ENCODE data around the gene EDN2.

The EDN2 gene

GRCh38 chr1:41482001-41482765 is 2.3 kb downstream of the EDN2 start:
- no peak for DNase-seq

GRCh38 chr1:41481109-41481775 is 3.2 kb downstream of the EDN2 start:
- no peak for DNase-seq

- no peak for DNase-seq
Measured at GRCh38 chr1:41480204-41481108, 4.0 kb downstream of the EDN2 start.

DNA sequence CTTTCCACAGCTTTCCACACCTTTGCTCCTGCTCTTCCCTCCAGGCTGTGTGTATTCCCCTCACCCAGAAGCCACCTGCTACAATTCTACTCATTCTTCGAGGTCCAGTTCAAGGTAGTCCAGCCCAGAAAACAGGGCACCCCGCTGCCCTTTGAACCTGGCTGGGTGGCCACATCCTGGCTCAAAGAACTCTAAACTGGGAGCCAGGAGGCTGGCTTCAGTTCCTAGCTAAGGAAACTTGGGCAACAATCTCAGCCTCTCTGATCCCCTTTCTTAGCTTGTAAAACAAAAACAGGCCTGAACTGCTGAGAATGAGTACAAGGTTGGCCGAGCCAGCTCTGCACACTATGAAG is 4.7 kb downstream of the EDN2 start:
- DNase-seq, result no peak

- no peak for DNase-seq
Measured at GRCh38 chr1:41479000-41479807, 5.3 kb downstream of the EDN2 start.

DNA sequence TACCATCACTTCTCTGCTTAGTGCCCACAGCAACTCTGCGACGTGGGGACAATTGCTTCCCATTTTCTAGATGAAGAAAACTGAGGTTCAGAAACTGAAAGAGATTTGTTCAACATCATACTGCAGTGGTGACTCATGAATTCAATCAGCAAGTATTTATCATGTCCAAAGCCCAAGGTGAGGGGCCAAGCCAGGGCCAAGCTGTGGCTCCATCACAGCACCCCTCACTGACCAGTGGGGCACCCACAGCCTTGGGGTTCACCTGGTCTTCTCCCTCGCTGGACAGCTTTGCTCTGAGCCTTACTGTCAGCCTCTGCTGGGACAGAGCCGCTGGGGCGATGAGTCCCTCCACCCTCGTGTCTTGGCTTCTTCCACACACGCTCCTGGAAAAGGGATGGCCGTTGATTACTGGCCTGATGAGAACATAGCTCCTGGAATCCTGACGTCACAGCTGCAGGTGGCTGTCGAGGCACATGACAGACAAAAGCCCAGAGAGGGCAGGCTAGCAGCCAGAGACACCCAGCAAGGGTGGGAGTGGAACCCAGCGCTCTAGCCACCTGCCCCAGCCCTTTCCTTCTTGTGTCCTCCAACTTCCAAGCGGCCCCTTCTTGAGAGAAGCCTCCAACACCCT is 6.2 kb downstream of the EDN2 start:
- no peak for DNase-seq

DNA sequence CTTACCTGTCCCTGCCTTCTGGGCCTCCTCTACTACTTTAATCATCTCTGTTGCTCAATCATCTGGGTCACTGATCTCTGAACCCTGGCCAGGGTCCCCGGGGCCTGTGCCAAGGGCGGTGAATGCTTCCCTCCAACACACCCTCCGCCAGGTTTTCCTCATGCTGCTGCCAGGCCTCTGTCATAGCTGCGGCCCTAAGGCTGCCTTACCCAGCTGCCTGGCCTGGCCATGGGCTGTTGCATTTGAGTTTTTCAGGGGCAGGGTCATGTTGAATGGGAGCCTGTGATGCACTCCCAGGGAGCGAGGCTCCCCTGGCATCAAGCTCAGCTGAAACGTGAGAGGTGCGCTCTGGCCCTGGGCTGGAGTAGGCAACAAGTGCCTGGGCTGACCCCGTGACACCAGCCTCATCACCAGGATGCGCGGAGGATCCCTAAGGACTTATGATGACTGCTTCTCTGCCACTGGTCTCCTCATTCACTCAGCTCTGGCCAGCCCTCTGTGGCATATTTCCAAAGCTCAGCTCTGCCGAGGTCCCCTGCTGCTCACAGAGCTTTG is 7.6 kb downstream of the EDN2 start:
- DNase-seq, result no peak

- DNase-seq, result no peak
Measured at GRCh38 chr1:41475859-41476567, 8.5 kb downstream of the EDN2 start.

- no peak for DNase-seq
Measured at GRCh38 chr1:41475346-41475745, 9.1 kb downstream of the EDN2 start.

DNA sequence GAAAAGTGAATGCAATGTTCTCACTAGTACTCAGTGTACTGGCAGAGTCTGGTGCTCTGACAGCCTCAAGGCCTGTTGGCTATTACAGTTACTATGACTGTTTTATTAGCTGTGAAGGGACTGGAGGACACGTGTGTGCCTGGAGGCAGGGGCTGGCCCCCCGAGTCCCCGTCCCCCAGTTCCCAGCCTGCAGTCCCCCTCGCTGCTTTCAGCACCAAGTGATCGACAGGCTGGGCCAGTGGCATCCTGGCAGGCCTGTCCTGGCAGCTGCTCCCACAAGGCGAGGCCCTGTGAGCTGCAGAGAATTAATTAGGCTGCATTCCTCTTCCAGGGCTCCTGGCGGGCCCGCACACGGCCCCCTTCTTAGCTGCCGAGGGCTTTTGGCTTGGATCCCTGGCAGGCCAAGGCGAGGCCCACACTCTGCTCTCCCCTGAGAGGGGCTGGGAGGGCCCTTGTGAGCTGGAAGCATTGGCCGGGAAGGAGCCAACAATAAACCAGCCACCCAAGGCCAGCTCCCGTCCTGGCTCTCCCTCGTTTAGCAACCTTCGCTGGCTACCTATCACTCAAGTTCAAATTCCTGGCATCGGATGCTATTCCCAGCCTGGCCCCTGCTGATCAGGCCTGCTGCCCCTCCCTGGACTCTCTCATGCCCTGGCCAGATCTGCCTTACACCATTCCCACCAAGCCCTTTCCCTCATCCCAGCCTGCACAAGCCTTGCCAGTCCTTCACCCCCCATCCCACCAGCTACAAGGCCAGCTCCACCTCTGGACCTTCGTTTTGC is 9.8 kb downstream of the EDN2 start:
- DNase-seq, result no peak

- DNase-seq, result no peak
Measured at GRCh38 chr1:41473738-41474362, 10.6 kb downstream of the EDN2 start.

DNA sequence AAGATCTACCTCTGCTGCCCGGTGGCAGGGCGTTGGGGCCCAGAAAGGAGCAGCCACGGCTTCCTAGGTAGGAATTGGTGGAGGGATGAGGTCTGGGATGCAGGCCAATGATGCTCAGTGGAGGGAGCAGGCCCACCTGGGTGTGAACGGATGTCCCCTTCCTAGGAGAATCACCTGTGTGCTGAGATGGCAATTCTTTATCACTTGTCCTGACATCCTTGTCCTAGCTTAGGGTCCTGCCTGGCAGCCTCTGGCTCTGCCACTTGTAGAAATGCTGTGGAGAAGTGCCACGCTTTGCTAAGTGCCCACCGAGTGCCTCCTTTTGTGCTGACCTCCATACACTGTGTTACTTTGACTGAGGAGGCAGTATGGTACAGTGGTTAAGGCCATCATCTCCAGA is 12.8 kb downstream of the EDN2 start:
- DNase-seq, result no peak

DNA sequence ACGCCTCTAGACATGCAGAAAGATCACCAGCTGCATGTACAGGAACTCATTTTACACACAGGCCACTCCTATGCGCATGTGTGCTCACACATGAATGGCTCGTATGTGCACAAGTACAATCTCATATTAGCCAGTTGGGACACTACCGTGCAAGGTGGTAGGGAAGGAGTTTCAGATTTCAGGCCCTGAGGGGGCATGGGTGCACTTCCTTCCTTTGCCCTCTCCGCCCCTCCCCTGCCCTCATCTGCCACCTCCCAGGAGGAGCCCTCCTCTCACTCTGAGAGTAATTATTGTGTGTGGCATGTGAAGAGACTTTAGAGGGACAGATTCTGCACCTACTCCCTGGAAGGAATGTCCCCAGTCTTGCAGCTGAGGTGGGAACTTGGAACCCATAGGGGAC is 14.8 kb downstream of the EDN2 start:
- DNase-seq, result no peak

DNA sequence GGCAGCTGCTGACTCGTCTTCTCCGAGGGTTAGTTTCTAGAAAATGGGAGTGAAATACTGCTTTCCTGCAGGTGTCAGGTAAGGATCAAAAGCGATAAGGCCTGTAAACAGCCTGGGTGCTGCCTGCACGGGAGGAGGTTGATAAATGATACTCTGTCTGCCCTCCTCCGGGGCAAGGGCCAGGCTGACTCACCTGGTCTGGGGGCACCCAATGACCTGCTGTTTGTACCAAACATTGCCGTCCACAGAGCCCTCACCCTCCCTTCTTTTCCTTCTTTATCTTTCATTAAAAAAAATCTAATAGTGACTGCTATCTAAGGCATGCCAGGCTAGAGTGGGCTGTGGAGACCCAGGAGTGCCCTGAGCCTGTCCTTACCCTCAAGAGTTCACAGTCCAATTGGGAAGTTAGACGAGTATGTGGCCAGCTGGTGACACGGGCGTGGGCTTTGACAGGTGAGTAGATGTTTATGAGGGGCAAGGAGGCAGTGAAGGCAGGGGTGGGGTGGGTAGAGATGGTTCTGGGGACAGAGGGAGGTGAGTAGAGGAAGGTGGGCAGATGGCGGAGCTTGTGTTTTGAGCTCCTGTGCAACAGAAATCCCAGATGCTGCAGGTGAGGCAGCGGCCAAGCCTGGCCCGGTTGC is 16.2 kb downstream of the EDN2 start:
- no peak for DNase-seq

DNA sequence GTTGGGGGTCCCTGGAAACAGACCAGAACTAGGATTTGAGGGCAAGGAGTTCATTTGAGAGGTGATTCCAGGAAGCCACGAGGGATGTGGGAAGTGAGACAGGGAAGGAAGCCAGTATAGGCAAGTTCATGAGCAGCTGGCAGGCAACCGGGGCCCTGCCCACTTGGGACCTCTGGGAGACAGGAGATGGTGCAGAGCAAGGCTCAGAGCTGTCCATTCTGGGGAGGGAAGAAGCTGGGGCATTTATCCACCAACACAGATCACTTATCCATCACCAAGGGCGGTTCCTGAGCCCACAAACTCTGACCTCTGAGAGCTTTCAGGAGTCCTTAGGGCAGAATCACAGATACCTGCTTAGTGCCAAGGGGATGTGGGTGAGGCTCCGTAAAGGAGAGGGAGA is 16.8 kb downstream of the EDN2 start:
- no peak for DNase-seq

GRCh38 chr1:41466146-41466545 is 18.3 kb downstream of the EDN2 start:
- no peak for DNase-seq

- no peak for DNase-seq
Measured at GRCh38 chr1:41465741-41466140, 18.7 kb downstream of the EDN2 start.

DNA sequence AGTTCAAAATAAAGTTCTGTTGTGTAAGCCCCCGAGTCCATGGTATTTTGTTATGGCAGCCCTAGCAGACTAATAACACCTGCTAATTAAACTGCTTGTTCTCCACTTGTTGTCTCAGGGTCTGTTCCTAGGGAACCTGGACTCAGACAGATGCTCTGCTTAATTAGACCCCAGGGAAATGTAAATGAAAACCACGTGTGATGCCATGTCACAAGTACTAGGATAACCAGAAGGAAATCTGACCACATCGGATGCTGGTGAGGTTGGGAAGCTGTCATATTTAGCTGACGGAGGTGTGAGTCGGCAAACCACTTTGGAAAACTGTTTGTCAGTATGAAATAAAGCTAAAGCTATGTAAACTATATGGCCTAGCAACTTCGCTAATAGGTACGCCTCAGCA is 19.6 kb downstream of the EDN2 start:
- DNase-seq, result no peak

DNA sequence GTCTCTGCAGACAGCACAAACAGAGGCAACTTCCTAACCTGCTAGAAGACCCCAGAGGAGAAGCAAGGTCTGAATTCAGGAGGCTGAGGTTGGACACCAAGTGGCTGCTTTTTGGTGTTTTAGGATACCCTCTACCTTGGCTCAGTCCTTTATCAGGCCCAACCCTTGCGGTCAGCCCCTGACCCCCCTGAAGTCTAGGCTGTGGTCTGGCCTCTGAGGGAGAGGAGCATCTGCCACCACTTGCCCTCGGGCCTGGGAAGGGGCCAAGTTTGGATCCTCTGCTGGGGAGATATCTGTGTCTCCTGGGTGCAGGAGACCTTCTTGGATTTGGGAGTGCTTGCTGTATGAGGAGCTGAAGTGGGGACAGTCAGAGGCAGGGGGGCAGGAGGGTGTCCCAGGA is 21.0 kb downstream of the EDN2 start:
- DNase-seq, result no peak

DNA sequence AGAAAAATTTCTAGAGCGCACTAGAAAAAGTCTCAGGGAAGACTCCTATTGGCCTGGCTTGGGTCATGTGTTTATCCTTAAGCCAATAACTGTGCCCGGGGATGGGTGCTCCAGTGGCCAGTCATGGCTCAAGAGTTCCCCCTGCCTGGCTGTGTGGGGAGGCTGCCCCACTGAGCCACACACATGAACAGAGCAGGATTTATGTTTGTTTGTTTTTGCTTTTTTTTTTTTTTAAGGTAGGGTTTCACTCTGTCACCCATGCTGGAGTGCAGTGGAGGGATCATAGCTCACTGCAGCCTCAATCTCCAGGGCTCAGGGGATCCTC is 21.8 kb downstream of the EDN2 start:
- DNase-seq, result no peak

All from stimulated activated CD4-positive, alpha-beta T cell treated with anti-CD3 and anti-CD28 coated beads, Interleukin-2, amount 100 ng/mL, for 24 hours (primary cell).